Fibroblast of skin of scalp (primary cell): ENCODE measurements around the gene ALG12.
A peak's percentile ranks its signal among the peaks of the same experiment; 100 is the strongest.

Experiments
- DNase-seq: peaks from one replicate; pipeline ENCODE4 v3.0.0-alpha.2; 2013

Gene ALG12

GRCh38 chr22:49929994-49930575, 11.8 kb upstream of the ALG12 start:
- DNase-seq, result no peak

DNA sequence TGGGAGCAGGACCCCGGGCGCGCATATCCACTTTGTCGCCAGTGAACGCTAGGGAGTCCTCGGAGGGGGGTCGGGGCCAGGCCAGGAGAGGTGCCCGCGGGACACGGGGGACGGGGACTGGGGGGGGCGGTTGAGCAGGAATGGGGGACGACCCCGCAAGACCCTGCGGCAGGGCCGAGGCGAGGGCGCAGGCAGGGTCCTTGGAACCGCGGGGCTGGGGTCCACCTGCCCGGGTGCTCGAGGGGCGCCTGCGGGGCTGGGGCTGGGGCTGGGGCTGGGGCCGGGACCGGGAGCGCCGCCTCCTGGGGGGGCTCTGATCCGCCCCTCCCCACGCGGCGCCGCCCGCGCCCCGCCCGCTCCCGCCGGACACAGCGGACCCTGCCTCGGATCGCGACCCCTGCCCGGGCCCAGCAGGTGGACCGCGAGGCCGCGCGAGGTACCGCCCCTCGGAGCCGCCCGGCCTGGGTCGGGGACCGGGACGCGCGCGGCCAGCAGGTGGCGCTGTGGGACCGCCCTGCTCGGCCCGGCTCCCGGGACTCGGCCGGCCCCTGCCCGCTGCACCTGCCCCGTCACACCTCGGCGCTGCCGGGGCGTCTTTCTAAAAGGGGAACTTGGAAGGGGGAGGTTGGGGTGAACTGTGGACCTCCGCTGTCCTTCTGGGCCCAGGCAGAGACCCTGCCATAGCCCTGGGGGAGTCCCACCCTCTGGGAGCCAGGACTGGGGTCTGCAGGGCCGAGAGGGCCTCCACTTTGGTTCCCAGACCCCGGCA, 11.2 kb upstream of the ALG12 start:
- DNase-seq, result peak; percentile 30

DNA sequence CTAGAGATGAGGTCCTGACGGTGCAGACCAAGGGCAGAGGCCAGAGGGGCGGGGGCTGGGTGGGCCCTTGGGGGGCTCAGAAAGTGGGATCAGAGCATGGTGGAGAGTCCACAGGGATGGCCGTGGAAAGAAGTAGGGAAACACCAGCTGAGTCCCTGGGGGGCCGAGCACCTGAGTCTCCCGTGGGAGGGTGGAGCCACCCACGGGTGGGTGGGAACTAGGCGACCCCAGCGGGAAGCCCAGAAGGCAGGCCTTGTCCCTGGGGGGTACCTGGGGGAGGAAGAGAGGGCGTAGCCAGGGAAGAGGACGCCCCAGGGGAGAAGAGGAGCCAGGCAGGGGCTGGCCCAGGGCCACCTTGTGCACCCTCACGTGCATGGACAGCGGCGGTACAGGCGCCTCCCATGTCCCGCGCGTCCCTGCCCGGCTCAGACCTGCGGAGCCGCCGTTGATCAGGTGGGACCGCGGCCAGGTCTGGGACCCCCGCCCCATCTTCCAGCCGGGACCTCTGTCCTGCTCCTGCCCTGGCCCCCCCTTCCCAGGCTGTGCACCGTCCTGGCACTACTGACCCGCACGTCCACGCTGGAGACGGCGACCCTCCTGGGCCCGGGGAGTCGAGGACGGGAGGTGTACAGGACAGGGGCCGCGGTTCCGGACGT, 10.4 kb upstream of the ALG12 start:
- DNase-seq, result no peak

- no peak for DNase-seq
Measured at GRCh38 chr22:49928185-49928495, 9.9 kb upstream of the ALG12 start.

GRCh38 chr22:49927483-49928184, 9.4 kb upstream of the ALG12 start:
- no peak for DNase-seq

GRCh38 chr22:49926916-49927315, 8.7 kb upstream of the ALG12 start:
- no peak for DNase-seq

DNA sequence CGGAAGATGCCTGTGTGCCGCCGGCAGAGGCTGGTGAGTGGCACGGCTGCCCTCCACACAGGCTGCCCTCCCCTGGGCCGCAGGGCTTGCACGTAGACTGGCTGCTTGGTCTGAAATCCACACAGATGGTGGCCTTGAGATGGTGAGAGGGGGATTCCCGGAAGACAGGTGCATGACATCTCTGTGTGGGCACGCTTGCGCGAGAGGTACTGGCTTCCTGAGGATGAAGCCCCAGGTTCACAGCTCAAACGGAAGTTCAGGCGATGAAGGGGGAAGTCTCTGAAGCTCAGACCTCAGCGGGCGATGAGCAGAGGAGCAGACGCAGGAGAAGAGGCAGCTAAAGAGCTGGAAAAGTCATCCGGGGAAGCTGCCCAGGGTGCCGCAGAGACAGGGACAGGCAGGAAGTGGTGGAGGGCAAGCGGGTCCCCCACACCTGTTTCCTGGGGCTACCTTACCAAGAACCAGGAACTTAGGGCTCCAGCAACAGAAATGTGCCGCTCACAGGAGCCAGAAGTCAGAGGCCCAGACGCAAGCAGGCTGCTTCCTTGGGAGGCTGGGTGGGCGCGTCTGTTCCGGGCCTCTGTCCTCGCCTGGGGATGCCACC, 7.4 kb upstream of the ALG12 start:
- no peak for DNase-seq

GRCh38 chr22:49924113-49924833, 6.0 kb upstream of the ALG12 start:
- DNase-seq, result no peak

- DNase-seq, result no peak
Measured at GRCh38 chr22:49923445-49923844, 5.2 kb upstream of the ALG12 start.

- no peak for DNase-seq
Measured at GRCh38 chr22:49922926-49923325, 4.7 kb upstream of the ALG12 start.

- no peak for DNase-seq
Measured at GRCh38 chr22:49922484-49922883, 4.2 kb upstream of the ALG12 start.

GRCh38 chr22:49921508-49922278, 3.5 kb upstream of the ALG12 start:
- no peak for DNase-seq

- DNase-seq, result no peak
Measured at GRCh38 chr22:49920859-49921258, 2.6 kb upstream of the ALG12 start.

DNA sequence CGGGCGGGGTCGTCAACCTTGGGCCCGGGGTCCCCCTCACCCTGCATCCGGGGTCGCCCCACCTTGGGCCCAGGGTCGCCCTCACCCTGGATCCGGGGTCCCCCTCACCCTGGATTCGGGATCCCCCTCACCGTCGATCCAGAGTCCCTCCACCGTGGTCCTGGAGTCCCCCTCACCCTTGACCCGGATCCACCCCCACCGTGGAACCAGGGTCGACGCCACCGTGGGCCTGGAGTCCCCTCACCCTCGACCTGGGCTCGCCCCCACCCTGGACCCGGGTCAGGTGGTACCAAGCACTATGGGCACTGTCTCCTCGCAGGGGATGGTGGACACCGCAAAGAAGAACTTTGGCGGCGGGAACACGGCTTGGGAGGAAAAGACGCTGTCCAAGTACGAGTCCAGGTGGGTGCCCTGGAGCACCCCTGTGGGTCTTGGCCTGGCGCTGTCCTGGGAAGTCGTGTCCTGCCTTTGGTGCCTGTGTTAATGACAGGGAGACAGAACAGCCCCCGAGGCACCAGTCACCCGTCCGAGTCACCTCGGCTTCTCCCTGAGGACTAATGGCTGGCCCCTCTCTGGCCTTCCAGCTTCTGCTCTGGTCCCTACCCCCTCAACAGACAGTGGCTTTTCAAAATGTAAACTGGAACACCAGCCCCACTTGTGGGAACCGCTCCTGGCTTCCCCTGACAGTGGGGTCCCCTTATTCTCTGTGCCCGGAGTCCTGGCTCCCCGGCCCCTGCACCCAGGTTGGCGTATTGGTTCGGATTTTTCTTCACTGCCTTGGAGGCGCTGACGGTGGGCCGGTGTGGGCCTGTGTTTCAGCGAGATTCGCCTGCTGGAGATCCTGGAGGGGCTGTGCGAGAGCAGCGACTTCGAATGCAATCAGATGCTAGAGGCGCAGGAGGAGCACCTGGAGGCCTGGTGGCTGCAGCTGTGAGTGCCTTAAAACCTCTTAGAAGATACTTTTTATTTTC, 958 bp upstream of the ALG12 start:
- no peak for DNase-seq

- no peak for DNase-seq
Measured at GRCh38 chr22:49916831-49917230, 1.4 kb downstream of the ALG12 start.

DNA sequence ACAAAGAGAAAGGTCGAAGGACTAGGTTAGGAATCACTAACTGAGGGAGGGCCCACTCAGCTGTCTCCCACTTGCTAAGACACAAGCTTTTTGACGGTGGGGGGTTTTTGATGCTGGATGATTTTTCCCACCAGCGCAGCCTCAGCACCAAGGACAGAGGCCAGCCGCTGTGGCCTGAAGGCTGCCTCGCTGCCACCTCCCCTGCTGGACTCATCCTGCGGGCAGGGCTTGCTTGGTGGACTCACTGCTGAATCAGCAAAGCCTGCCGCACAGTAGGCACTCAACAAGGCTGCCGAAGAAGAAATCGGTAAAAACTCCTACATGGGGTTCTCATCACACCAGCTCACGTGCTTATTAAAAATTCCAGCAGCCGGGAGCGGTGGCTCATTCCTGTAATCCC, 2.6 kb downstream of the ALG12 start:
- no peak for DNase-seq

GRCh38 chr22:49914256-49914655, 4.0 kb downstream of the ALG12 start:
- DNase-seq, result no peak

DNA sequence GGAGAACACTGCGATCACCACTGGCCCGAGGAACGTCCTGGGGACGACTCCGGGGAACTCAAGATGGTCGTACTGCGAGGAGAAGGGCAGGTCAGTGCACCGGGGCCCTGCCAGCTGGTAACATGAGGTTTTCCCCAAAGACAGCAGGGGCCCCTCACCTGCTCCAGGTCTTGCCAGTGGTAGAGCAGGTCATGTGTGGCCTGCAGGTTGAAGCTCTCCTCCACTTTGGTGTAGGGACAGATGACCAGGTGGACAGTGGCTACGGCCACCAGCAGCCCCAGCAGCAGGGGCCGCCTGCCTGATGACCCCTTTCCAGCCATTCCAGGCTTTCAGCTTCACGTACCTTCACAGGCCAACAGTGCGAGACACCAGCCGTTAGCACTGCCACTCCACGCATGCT, 4.8 kb downstream of the ALG12 start:
- DNase-seq, result no peak

DNA sequence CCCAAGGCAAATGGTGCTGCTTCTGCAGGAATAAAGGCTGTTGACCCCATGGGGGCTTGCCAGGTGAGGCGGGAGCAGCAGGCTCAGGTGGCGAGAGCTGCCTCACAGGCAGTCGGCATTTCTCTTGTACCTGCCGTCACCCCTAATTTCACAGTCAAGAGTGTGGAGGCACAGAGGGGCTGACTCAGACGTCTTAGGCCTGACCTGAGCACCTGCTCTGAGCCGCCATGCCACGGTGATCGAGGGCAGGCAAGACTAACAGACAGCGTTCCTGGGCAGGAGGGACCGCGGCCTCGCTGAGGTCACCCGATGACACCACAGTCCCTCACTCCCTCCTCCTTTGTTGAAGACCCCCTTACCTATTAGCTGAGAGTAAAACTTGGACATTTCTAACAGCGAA, 5.2 kb downstream of the ALG12 start:
- DNase-seq, result no peak

GRCh38 chr22:49911881-49912625, 6.2 kb downstream of the ALG12 start:
- no peak for DNase-seq
